ENCODE data around the gene PLG.
"Not testable (repeated sequence)": the region's sequence is repeated elsewhere in the genome, so short reads cannot be mapped to it uniquely, and the experiment has no call there.

Gene PLG

DNA sequence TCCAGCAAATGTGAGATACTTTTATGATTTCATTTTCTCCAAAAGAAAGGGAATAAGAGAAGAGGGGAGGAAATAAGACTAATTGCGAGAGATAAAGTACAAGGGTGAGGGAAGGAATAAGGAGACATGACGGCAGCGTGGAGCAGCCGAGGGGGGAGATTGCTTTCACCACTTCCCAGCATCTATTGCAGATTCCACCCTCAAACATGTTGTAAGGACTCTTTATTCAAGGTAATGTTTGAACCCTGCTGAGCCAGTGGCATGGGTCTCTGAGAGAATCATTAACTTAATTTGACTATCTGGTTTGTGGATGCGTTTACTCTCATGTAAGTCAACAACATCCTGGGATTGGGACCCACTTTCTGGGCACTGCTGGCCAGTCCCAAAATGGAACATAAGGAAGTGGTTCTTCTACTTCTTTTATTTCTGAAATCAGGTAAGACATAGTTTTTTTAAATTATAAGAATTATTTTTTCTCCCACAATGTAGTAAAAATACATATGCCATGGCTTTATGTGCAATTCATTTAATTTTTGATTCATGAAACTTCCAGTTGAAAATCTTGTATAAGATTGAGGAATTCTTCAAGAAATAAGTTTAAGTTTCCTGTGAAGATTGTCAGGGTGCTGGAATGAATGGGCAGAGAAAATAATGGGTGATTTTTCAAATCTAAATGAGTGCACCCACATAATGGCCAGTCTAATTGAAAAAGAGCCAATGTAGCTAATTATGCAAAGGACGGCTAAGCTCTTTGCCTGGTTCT is at the start of gene PLG:
PLG (plus strand) TSS at position 327 of the 763 bp plus-strand sequence; CDS start at position 388, 61 bp downstream.
- not testable (repeated sequence) for DNase-seq

- no peak for DNase-seq
These were observed 42.5 kb upstream of the PLG start for GRCh38 chr6:160659562-160659961.

GRCh38 chr6:160661216-160661615 is 40.8 kb upstream of the PLG start:
- no peak for DNase-seq

DNA sequence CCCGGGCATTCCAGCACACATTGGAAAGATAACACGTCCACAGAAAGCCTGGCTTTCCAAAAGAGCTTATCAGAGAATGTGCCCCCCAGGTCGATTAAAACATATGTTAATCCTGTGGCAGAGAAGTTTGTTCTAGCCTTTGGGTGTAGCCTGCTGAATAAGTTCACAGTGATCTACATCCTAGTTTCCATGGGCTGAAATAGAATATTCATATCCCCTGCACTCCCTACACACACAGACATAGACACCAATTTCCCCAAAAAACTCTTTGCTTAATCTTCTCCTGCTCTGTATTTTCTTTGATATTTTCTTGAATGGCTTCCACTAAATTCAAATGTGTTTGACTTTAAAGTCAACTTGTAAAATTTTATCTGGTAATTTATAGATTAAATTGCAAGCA is 39.6 kb upstream of the PLG start:
- DNase-seq = no peak

DNA sequence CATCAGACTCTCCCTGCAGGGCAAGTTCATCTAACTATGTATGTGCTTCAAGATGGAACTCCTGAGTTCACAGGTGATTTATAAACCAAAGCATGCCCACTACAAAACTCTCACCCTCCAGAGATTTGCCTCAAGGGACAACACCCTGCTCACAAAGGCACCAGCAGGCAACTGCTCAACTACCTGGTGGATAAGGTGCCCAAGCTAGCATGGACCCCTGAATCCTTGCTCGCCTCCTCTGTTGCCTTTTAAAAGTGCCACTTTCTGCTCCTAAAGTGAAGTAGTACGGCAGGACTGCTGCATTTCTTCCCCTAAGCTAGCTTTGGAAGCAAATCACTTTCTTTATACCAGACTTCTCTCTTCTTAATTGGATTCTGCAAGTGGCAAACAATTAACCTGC is 39.2 kb upstream of the PLG start:
- no peak for DNase-seq

GRCh38 chr6:160664198-160664597 is 37.8 kb upstream of the PLG start, which contains the start of gene LPA:
Gene LPA (minus strand): TSS chr6:160664275. CDS start chr6:160664214, 61 bp downstream.
- not testable (repeated sequence) for DNase-seq

DNA sequence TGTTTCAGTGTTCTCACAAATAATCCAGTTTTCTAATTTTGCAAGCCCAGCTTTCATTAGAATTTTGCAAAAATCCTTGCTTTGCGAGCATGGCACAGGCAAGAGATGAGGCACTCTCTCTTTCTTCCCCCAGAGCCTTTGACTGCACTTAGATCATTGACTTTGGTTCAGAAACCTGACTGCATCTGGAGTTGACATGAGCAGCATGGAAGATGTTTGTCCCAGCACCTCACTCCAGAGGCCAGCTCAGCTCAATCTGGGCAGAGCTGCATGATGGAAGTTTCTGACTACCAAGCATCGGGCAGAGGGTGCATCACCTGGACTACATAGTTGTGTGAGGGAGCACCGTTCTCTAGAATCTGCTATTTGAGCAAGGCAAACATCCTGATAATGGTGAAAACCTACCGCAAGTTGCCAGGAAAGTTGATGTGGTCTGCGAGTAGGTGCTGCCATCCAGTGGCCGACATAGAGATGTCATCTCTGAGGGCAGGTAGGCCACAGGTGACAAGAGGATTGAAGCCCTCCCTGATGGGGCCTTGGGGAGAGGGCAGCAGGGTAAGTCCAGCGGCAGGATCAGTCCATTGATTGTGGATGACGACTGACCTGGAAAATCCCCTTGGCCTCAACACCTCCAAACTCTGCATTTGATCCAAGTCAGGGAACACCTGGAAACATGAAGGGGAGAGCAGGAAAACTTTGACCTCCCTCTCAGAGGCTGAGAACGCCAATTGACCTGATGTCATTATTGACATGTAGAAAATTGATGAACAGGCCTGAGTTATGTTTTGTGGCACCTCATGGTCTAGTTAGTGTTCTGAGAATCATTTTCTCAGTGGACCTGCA is 34.2 kb upstream of the PLG start:
- no peak for DNase-seq

- no peak for DNase-seq
These were observed 33.5 kb upstream of the PLG start for GRCh38 chr6:160668589-160668988.

GRCh38 chr6:160676418-160676817 is 25.6 kb upstream of the PLG start:
- DNase-seq = not testable (repeated sequence)

DNA sequence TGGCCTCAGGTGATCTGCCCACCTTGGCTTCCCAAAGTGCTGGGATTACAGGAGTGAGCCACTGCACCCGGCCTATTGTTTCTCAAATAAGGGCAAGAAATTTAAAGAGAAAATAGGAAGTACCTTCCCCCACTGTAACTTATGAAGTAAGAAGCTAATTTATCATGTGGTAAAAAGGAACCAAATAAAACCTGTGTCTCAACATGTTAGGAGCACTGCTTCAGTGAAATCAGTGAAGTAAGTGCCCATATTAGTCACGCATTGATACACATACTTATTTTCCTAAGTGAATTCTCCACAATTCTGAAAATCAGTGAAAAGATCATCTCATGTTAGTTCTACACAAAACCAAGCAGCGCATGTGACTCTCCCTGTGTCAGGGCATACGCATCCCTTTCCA is 23.8 kb upstream of the PLG start:
- no peak for DNase-seq

- DNase-seq = no peak
These were observed 23.2 kb upstream of the PLG start for GRCh38 chr6:160678744-160679401.

- DNase-seq = no peak
These were observed 22.7 kb upstream of the PLG start for GRCh38 chr6:160679402-160679769.

DNA sequence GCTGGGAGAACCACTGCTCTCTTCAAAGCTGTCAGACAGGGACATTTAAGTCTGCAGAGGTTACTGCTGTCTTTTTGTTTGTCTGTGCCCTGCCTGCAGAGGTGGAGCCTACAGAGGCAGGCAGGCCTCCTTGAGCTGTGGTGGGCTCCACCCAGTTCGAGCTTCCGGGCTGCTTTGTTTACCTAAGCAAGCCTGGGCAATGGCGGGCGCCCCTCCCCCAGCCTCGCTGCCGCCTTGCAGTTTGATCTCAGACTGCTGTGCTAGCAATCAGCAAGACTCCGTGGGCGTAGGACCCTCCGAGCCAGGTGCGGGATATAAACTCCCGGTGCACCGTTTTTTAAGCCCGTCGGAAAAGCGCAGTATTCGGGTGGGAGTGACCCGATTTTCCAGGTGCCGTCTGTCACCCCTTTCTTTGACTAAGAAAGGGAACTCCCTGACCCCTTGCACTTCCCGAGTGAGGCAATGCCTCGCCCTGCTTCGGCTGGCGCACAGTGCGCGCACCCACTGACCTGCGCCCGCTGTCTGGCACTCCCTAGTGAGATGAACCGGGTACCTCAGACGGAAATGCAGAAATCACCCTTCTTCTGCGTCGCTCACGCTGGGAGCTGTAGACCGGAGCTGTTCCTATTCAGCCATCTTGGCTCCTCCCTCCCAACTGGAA is 16.8 kb upstream of the PLG start:
- DNase-seq = not testable (repeated sequence)

DNA sequence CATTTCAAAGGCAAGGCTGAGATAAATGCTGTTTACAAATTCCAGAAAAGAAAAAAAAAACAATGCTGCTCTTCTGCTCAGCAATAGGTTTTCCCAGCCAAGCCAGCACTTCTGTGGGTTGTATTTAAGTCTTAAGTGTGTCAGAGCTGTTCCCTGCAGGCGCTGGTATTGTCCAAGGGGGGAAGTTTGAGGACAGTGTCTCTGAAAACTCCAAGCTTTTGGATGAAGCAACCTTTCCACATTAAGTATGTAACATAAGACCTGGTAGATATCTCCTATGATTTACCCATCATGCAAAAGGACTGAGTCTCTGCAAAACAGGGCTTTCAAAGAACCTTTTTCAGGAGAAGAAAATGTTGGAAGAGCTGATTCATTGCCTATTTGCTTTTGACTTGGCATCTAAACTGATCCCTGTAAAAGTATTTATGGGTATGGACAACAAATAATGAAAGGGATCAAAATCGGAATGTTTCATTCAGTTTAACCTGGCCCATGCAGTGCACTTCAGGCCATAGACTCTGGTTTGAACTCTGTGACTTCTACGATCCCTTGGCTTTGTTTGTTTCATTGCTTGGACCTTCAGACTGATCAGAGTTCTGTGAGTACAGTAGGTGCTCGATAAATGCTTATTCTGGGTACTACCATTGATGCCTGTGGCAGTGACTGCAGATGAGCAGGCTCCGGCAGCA is 16.1 kb upstream of the PLG start:
- DNase-seq = no peak

DNA sequence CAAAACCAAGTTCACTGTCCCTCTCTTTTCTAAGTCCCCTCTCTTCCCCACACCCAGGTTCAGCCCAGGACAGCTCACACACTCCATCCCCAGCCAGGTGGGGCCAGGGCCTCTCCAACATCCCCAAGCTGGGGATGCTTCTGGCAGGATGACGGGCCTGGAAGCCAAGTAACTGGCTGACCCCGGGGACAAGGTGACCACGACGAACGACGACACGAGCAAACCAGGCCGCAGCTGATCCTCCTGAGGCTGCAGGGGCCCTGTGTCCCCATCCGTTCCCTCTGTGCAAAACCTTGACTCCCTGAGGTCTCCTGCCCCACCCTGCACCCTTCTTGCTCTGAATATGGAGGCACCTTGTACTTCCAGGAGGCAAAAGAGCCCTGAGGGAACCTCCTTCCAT is 11.6 kb upstream of the PLG start:
- DNase-seq = no peak

DNA sequence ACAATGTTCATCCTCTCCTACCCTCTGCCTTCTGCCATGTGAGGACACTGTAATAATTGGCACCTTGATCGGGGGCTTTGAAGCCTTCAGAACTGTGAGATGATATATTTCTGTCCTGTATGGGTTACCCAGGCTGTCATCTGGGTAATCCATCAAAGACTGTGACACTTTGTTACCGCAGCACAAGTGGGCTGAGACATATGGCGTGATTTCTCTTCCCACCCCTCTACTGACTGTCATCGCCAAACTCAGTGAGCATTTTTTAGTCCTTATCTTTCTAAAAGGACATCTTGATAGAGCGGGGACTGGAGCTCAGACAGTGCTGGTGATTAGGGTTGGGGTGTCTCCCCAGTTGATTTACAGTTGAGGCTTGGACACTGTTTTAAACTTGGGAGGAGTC is 10.4 kb upstream of the PLG start:
- no peak for DNase-seq

- no peak for DNase-seq
These were observed 9.6 kb upstream of the PLG start for GRCh38 chr6:160692369-160692959.

DNA sequence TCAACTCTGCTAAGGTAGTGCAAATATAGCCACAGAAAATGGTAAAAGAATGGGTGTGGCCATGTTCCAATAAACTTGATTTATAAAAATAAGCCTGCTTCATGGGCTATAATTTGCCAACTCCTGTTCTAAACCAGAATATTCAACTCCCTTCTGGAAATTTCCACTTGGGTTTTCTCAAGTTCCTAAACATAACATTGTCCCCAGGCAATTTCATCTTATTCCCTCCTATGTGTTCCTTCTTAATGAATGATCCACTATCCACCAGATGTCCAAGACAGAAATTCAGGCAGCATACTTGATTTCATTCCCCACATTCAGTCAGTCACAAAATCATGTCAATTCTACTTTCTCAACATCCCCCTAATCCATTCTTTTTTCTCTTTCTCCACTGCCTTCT is 7.0 kb upstream of the PLG start:
- not testable (repeated sequence) for DNase-seq

- DNase-seq = not testable (repeated sequence)
These were observed 6.4 kb upstream of the PLG start for GRCh38 chr6:160695622-160696021.

- not testable (repeated sequence) for DNase-seq
These were observed 5.2 kb upstream of the PLG start for GRCh38 chr6:160696884-160697283.

DNA sequence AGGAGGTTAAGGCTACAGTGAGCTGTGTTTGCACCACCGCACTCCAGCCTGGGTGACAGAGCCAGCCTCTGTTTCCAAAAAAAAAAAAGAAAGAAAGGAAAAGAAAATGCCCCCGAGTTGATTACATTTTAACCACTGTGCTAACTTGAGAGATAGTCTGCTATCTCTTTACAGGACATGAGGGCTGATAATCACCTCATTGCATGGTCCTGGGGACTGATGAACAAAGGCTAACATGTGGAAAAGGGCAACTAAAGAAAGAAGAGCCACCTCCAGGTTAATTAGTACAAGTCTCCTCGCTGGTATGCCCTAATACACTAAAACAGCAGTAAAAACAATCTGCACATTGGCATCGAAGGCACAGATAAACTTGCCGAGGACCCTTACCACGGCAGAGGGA is 4.2 kb upstream of the PLG start:
- no peak for DNase-seq

GRCh38 chr6:160704688-160705087 is 2.6 kb downstream of the PLG start:
- not testable (repeated sequence) for DNase-seq

Data from inflammatory macrophage treated with lipopolysaccharide for 4 hours (primary cell).